H1 (cell line): ENCODE data around the gene LRRC42. TPM values are rescaled to one million over a fixed set of nuclear protein-coding genes. Genes with fewer than 3 reads are reported as not detected.

ENCODE experiments used
- CTCF ChIA-PET: fragments of 300-600 bp; sonication (Branson Sonifier 250); formaldehyde crosslinking; loops from one replicate; lab custom pipeline; 2021; ENCODE audit not compliant: partially characterized antibody; lab: Charles Lee
- POLR2A ChIA-PET: fragments of 300-600 bp; sonication (Branson Sonifier 250); formaldehyde crosslinking; loops from one replicate; lab custom pipeline; 2021; ENCODE audit warnings: inconsistent platforms; ENCODE audit not compliant: partially characterized antibody; lab: Charles Lee
- DNase-seq, 2 experiments: peaks; one replicate each; pipeline versions ENCODE4 v3.0.0 to v3.0.0-alpha.2; 2010 to 2022; ENCODE audit warnings: low spot score in 2 of 2, low read depth in 1 of 2, mixed read lengths in 1 of 2
- FAIRE-seq: peaks from 2 replicates; lab custom pipeline; 2011; peaks lifted over from hg19 to GRCh38; lab: Jason Lieb, UNC
- H2AFZ ChIP-seq: 2 replicates; pipeline ENCODE4 v1.8.1; 2012; ENCODE audit warnings: low read length, inconsistent platforms
- H2AK5ac ChIP-seq: 2 replicates; pipeline ENCODE4 v1.6.1; 2013; ENCODE audit warnings: low read depth, low read length
- H2BK120ac ChIP-seq: replicated peaks from 2 replicates; pipeline ENCODE3; 2013; ENCODE audit warnings: low read depth, low read length, inconsistent platforms
- H2BK12ac ChIP-seq: 2 replicates; pipeline ENCODE4 v1.6.1; 2013; ENCODE audit warnings: low read depth, low read length
- H2BK15ac ChIP-seq: 2 replicates; pipeline ENCODE4 v1.6.1; 2013; ENCODE audit warnings: low read length
- H2BK20ac ChIP-seq: 2 replicates; pipeline ENCODE4 v1.6.1; 2013; ENCODE audit warnings: low read length
- H2BK5ac ChIP-seq: 2 replicates; pipeline ENCODE4 v1.6.1; 2013; ENCODE audit warnings: low read depth, low read length
- H3K14ac ChIP-seq: 2 replicates; pipeline ENCODE4 v1.6.1; 2013; ENCODE audit warnings: inconsistent platforms; ENCODE audit not compliant: insufficient read length
- H3K18ac ChIP-seq: 2 replicates; pipeline ENCODE4 v1.6.1; 2013; ENCODE audit warnings: low read length; ENCODE audit errors: extremely low read depth
- H3K23ac ChIP-seq: 2 replicates; pipeline ENCODE4 v1.6.1; 2013; ENCODE audit warnings: inconsistent platforms; ENCODE audit not compliant: insufficient read length
- H3K23me2 ChIP-seq: 2 replicates; pipeline ENCODE4 v1.6.1; 2013; ENCODE audit warnings: low read depth, low read length
- H3K27ac ChIP-seq: 2 replicates; pipeline ENCODE4 v1.6.1; 2011; ENCODE audit warnings: low read depth, low read length, inconsistent platforms
- H3K27me3 ChIP-seq, 4 experiments: replicated peaks in 1 of 4; 1 replicate in 1 of 4; 2 replicates in 3 of 4; pipeline versions ENCODE4 v1.6.1 to v1.8.1; 2011 to 2013; ENCODE audit warnings: low read length in 3 of 4, mild to moderate bottlenecking in 3 of 4, inconsistent platforms in 2 of 4, mixed read lengths in 2 of 4, moderate library complexity in 1 of 4; ENCODE audit not compliant: control insufficient read depth in 3 of 4, insufficient read depth in 3 of 4; ENCODE audit errors: extremely low read depth in 1 of 4
- H3K36me3 ChIP-seq, 4 experiments: 2 replicates each; pipeline versions ENCODE4 v1.6.1 to v1.8.1; 2011 to 2013; ENCODE audit warnings: mild to moderate bottlenecking in 4 of 4, low read length in 3 of 4, moderate library complexity in 2 of 4, control low read depth in 1 of 4, inconsistent platforms in 1 of 4; ENCODE audit not compliant: insufficient read depth in 4 of 4, control insufficient read depth in 2 of 4
- H3K4ac ChIP-seq: replicated peaks from 2 replicates; pipeline ENCODE3; 2013; ENCODE audit warnings: low read length, low read depth, mixed read lengths, inconsistent platforms; ENCODE audit not compliant: insufficient read length
- H3K4me1 ChIP-seq, 4 experiments: replicated peaks in 1 of 4; 1 replicate in 1 of 4; 2 replicates in 3 of 4; pipeline versions ENCODE4 v1.6.1 to v1.8.1; 2011 to 2013; ENCODE audit warnings: low read length in 3 of 4, inconsistent platforms in 2 of 4, mixed read lengths in 1 of 4; ENCODE audit not compliant: insufficient read depth in 4 of 4, control insufficient read depth in 3 of 4
- H3K4me2 ChIP-seq, 2 experiments: 2 replicates each; pipeline versions ENCODE4 v1.6.1 to v1.8.1; 2011 to 2013; ENCODE audit warnings: low read depth in 2 of 2, low read length in 2 of 2, control low read depth in 1 of 2, inconsistent platforms in 1 of 2, mild to moderate bottlenecking in 1 of 2; ENCODE audit not compliant: insufficient read depth in 1 of 2
- H3K4me3 ChIP-seq, 4 experiments: fragments of 200-600, 300-600 bp in 1 of 4; sonication (generic), shearing (Covaris generic), sonication (Bioruptor Twin) in 1 of 4; 2 replicates each; pipeline versions ENCODE4 v1.5.1 to v1.8.1; 2011 to 2016; ENCODE audit warnings: low read length in 4 of 4, low read depth in 3 of 4, control low read depth in 2 of 4, inconsistent platforms in 2 of 4, mild to moderate bottlenecking in 2 of 4, mixed read lengths in 1 of 4, moderate library complexity in 1 of 4; ENCODE audit not compliant: insufficient read depth in 2 of 4; ENCODE audit errors: extremely low read depth in 1 of 4
- H3K56ac ChIP-seq: replicated peaks from 2 replicates; pipeline ENCODE3; 2013; ENCODE audit warnings: low read depth, mild to moderate bottlenecking, mixed read lengths, low read length, inconsistent platforms; ENCODE audit not compliant: insufficient read length
- H3K79me1 ChIP-seq: 2 replicates; pipeline ENCODE4 v1.6.1; 2013; ENCODE audit warnings: low read depth, low read length, control low read depth
- H3K79me2 ChIP-seq, 2 experiments: 2 replicates each; pipeline versions ENCODE4 v1.6.1 to v1.8.1; 2012 to 2013; ENCODE audit warnings: low read length in 2 of 2, mild to moderate bottlenecking in 2 of 2, inconsistent platforms in 1 of 2; ENCODE audit not compliant: insufficient read depth in 2 of 2, control insufficient read depth in 1 of 2
- H3K9ac ChIP-seq, 4 experiments: replicated peaks in 1 of 4; 1 replicate in 1 of 4; 2 replicates in 3 of 4; pipeline versions ENCODE4 v1.6.1 to v1.8.1; 2011 to 2013; ENCODE audit warnings: low read depth in 3 of 4, low read length in 3 of 4, control low read depth in 2 of 4, mild to moderate bottlenecking in 2 of 4, moderate library complexity in 2 of 4, inconsistent platforms in 1 of 4; ENCODE audit errors: extremely low read depth in 1 of 4
- H3K9me3 ChIP-seq, 2 experiments: 2 replicates each; pipeline versions ENCODE4 v1.6.1 to v1.8.1; 2012 to 2013; ENCODE audit warnings: mild to moderate bottlenecking in 2 of 2, moderate library complexity in 2 of 2, control low read depth in 1 of 2, inconsistent platforms in 1 of 2, low read depth in 1 of 2, low read length in 1 of 2, mixed read lengths in 1 of 2; ENCODE audit not compliant: insufficient read depth in 2 of 2
- H4K20me1 ChIP-seq, 2 experiments: replicated peaks in 1 of 2; 2 replicates each; pipeline versions ENCODE3 to v1.8.1; 2011 to 2013; ENCODE audit warnings: inconsistent platforms in 2 of 2, low read length in 2 of 2, mild to moderate bottlenecking in 1 of 2; ENCODE audit not compliant: insufficient read depth in 2 of 2, control insufficient read depth in 1 of 2
- H4K5ac ChIP-seq: 2 replicates; pipeline ENCODE4 v1.6.1; 2013; ENCODE audit warnings: low read length, low read depth, mixed read lengths, inconsistent platforms; ENCODE audit not compliant: insufficient read length
- H4K8ac ChIP-seq: 2 replicates; pipeline ENCODE4 v1.8.0; 2013; ENCODE audit warnings: mild to moderate bottlenecking, moderate library complexity, low read length, inconsistent platforms; ENCODE audit not compliant: insufficient read depth; ENCODE audit errors: extremely low read depth
- H4K91ac ChIP-seq: replicated peaks from 2 replicates; pipeline ENCODE3; 2013; ENCODE audit warnings: low read length, mixed read lengths, inconsistent platforms; ENCODE audit not compliant: insufficient read length
- ASH2L ChIP-seq: fragments of 200-600, 300-600 bp; sonication (generic); IDR thresholded peaks from one replicate; pipeline ENCODE4 v1.7.1; 2017; ENCODE audit warnings: low read length
- ATF2 ChIP-seq: IDR thresholded peaks from 2 replicates; pipeline ENCODE4 v1.6.1; 2012; ENCODE audit warnings: low read length, inconsistent platforms
- BACH1 ChIP-seq: IDR thresholded peaks from 2 replicates; pipeline ENCODE4 v1.6.1; 2012; ENCODE audit warnings: low read length, improper control_type of control experiment
- BRCA1 ChIP-seq: IDR thresholded peaks from 2 replicates; pipeline ENCODE4 v1.6.1; 2012; ENCODE audit warnings: low read depth, low read length, improper control_type of control experiment
- CBX8 ChIP-seq: fragments of 300-800, 300-1000 bp; sonication (generic); IDR thresholded peaks from 2 replicates; pipeline ENCODE4 v1.7.1; 2016; ENCODE audit warnings: low read depth, low read length, borderline replicate concordance
- CREB1 ChIP-seq: IDR thresholded peaks from 2 replicates; pipeline ENCODE4 v1.6.1; 2012; ENCODE audit warnings: inconsistent platforms
- EP300 ChIP-seq, 2 experiments: IDR thresholded peaks; 1 replicate in 1 of 2; 2 replicates in 1 of 2; pipeline ENCODE4 v1.6.1; 2011 to 2012; ENCODE audit warnings: low read depth in 2 of 2, low read length in 2 of 2, mild to moderate bottlenecking in 2 of 2, borderline replicate concordance in 1 of 2, inconsistent platforms in 1 of 2, moderate library complexity in 1 of 2
- FOSL1 ChIP-seq: IDR thresholded peaks from 2 replicates; pipeline ENCODE4 v1.6.1; 2011; ENCODE audit warnings: mild to moderate bottlenecking, low read depth, low read length, moderate library complexity; ENCODE audit not compliant: insufficient read depth
- GABPA ChIP-seq: IDR thresholded peaks from 2 replicates; pipeline ENCODE4 v1.6.1; 2011; ENCODE audit warnings: mild to moderate bottlenecking, low read length, moderate library complexity, borderline replicate concordance; ENCODE audit not compliant: insufficient read depth
- GTF2F1 ChIP-seq: IDR thresholded peaks from 2 replicates; pipeline ENCODE4 v1.6.1; 2012; ENCODE audit warnings: low read depth, low read length, improper control_type of control experiment, borderline replicate concordance
- MAFK ChIP-seq: IDR thresholded peaks from 2 replicates; pipeline ENCODE4 v1.6.1; 2012; ENCODE audit warnings: low read depth, mild to moderate bottlenecking, improper control_type of control experiment, low read length
- POLR2A ChIP-seq, 2 experiments: IDR thresholded peaks; 1 replicate in 1 of 2; 2 replicates in 1 of 2; pipeline ENCODE4 v1.6.1; 2011; ENCODE audit warnings: low read depth in 2 of 2, low read length in 2 of 2, mild to moderate bottlenecking in 2 of 2; ENCODE audit errors: control extremely low read depth in 1 of 2
- WGBS, 2 experiments: shearing (Covaris generic) in 1 of 2; methylation state at CpG; one replicate each; pipeline versions ENCODE4 v1.1.6 to v1.1.7; 2013 to 2015; ENCODE audit warnings: low lambda C conversion rate in 2 of 2, mixed read lengths in 2 of 2, inconsistent platforms in 1 of 2, low coverage in 1 of 2, missing lambda C conversion rate in 1 of 2; ENCODE audit not compliant: insufficient replicate concordance in 2 of 2, insufficient coverage in 1 of 2, insufficient read length in 1 of 2; ENCODE audit errors: extremely low coverage in 1 of 2, missing lambda C conversion rate in 1 of 2; 5-methylcytosine and 5-hydroxymethylcytosine counted together
- polyA plus RNA-seq, 7 experiments: library from polyadenylated mRNA; depleted of rRNA in 3 of 7; stranded (reverse) in 5 of 7; unstranded in 2 of 7; fragments of >200 nt in 5 of 7; fragments of 200-250 nt in 2 of 7; gene quantifications; 1 replicate in 5 of 7; 2 replicates in 1 of 7; 4 replicates in 1 of 7; pipeline versions ENCODE4 v1.2.1 to v1.2.3, GENCODE V29; 2011 to 2013; ENCODE audit warnings: missing spikeins in 2 of 7, mixed read lengths in 2 of 7
- total RNA-seq: library from RNA; stranded (reverse); fragmentation: NEBNext Ultra II Directional; extraction: Animal tissue kit (Norgen Biotek cat#: 25700); gene quantifications from 2 replicates; pipeline ENCODE4 v1.2.1, GENCODE V29; 2021

LRRC42 gene
- total and polyA plus RNA-seq, 2 of the 8 experiments (the other 6 are each of a cell fraction or from before 2014, with no cell fraction given) = 38.2 to 54.1 TPM

- Histone ChIP-seq H3K23me2 (peaks cover 14% of the 10 kb centered on the region), H2BK20ac (no peak overlapping the region), H3K27me3 (no peaks in the 10 kb centered on the region), H2BK12ac (no peak overlapping the region), H2BK15ac (no peak overlapping the region), H3K79me2 (peaks cover 0 to 27% of the 10 kb centered on the region in 2 experiments; a peak in 2 of 4 replicates), H3K9me3 (no peaks in the 10 kb centered on the region), H2BK5ac (no peak overlapping the region), H3K14ac (no peak overlapping the region), H4K5ac (no peak overlapping the region), H4K20me1 (peaks cover 0 to 1% of the 10 kb centered on the region in 2 experiments), H3K36me3 (peaks cover 0 to 4% (median 0%) of the 10 kb centered on the region in 4 experiments; a peak in 3 of 8 replicates), H3K4me1 (peaks cover 0 to 10% (median 6%) of the 10 kb centered on the region in 4 experiments; a peak in 6 of 7 replicates), H4K91ac (no peak overlapping the region), H4K8ac (no peak overlapping the region), H2AK5ac (no peak overlapping the region), H3K23ac (no peak overlapping the region), H3K79me1 (peaks cover 9% of the 10 kb centered on the region), H3K4me2 (no peak overlapping the region), H3K18ac (no peak overlapping the region), H3K4me3 (no peak overlapping the region), H3K9ac (no peak overlapping the region), H2AFZ (no peak overlapping the region), H3K56ac (no peak overlapping the region), H3K27ac (no peak overlapping the region), H2BK120ac (no peak overlapping the region), H3K4ac (no peak overlapping the region)
- 87% methylated on average over 6 of the region's 6 CpGs; no CpG with 5 or more reads in 1 of the 2 experiments for WGBS, 2 experiments
- DNase-seq (no peak), FAIRE-seq (no peak)
- ChIA-PET CTCF (interaction anchor here (0.7 to 3.6 kb wide), 3 partner anchors 64 to 83 kb away, joined by 3 to 19 read pairs (median 9); no protein-coding TSS in a partner anchor), POLR2A (interaction anchor here (1.2 kb wide), 1 partner anchor 211 kb away, joined by 3 read pairs; no protein-coding TSS in a partner anchor)
- TF ChIP-seq GABPA (no peak), BACH1 (no peak), ATF2 (no peak), EP300 (IDR thresholded peaks at IDR 0.05; ENCODE audit: borderline replicate concordance in 1 of 2, low read depth in 2 of 2, low read length in 2 of 2) (no peak), CREB1 (no peak), ASH2L (no peak), POLR2A (IDR thresholded peaks at IDR 0.05; ENCODE audit: control extremely low read depth in 1 of 2, low read depth in 2 of 2, low read length in 2 of 2) (no peak), CBX8 (no peak), GTF2F1 (no peak), BRCA1 (no peak), FOSL1 (no peak), MAFK (no peak)
These were observed 3.1 kb upstream of the LRRC42 start for GRCh38 chr1:53943090-53943489.
